Measurements from ENCODE around the gene LGALSL. TPM values are rescaled to one million over a fixed set of nuclear protein-coding genes. Genes with fewer than 3 reads are reported as not detected.

LGALSL gene
- total RNA-seq, 1 experiment from 2014 or later = 23.8 TPM

DNA sequence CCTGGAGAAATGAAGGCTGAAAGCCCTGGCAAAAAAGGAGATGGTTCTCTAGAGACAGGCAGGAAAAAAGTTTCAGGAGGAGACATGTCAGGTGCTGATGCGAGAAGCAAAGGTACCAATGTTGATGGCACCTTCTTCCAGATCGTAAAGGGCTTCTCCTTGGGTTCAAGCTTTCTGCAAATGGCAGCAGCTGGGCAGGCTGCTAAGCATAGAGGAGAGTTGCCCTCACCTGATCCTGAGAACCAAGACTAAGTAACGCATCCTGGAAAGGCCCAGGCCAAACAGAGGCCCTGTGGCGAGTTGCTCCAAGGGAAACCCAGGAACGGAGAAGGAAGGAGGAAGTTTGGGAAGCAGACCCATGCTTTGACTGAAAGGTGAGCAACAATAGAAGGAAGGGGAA lies 46.6 kb downstream of the LGALSL start:
- no peak overlapping the region for H3K14ac ChIP-seq (ENCODE audit: insufficient read depth, low read length)
- H4K8ac ChIP-seq (replicated peaks; ENCODE audit: insufficient read length, low read depth, low read length) = no peak overlapping the region
- no peak overlapping the region for H2BK12ac ChIP-seq (ENCODE audit: insufficient read length, low read depth, low read length)
- H3K4ac ChIP-seq (ENCODE audit: low read depth, low read length) = no peak overlapping the region
- WGBS (ENCODE audit: extremely low coverage, insufficient read length, low lambda C conversion rate) = no CpG with 5 or more reads among the region's 5 CpGs
- Mint-ChIP-seq H3K9me3 (no peaks in the 10 kb centered on the region), H3K27me3 (ENCODE audit: low read depth) (peaks cover 4% of the 10 kb centered on the region), H3K27ac (no peak overlapping the region; a peak in 1 of 7 replicates), H3K4me1 (peaks cover 17 to 20% of the 10 kb centered on the region in 2 experiments), H3K36me3 (ENCODE audit: insufficient read depth in 1 of 3, low read depth in 3 of 3) (no peaks in the 10 kb centered on the region), H3K4me3 (no peak overlapping the region)
- H2AFZ ChIP-seq (ENCODE audit: low read length) = no peak overlapping the region
- no peak overlapping the region for H2BK120ac ChIP-seq (ENCODE audit: low read depth, low read length, poor library complexity, severe bottlenecking)
- no peak overlapping the region for H3K4me2 ChIP-seq (ENCODE audit: insufficient read depth, insufficient read length, low read length)
- no peaks in the 10 kb centered on the region for H3K27me3 ChIP-seq (ENCODE audit: insufficient read depth, low read length)
- no peak for DNase-seq
- H3K4me1 ChIP-seq (ENCODE audit: insufficient read depth, low read length) = peaks cover 4% of the 10 kb centered on the region; the same call in 1 of the 2 replicates
- no peak overlapping the region for H3K23ac ChIP-seq (ENCODE audit: insufficient read length, low read depth, low read length)
- H3K18ac ChIP-seq (ENCODE audit: insufficient read length, low read depth, low read length) = no peak overlapping the region
- TF ChIP-seq, protein P1, sequence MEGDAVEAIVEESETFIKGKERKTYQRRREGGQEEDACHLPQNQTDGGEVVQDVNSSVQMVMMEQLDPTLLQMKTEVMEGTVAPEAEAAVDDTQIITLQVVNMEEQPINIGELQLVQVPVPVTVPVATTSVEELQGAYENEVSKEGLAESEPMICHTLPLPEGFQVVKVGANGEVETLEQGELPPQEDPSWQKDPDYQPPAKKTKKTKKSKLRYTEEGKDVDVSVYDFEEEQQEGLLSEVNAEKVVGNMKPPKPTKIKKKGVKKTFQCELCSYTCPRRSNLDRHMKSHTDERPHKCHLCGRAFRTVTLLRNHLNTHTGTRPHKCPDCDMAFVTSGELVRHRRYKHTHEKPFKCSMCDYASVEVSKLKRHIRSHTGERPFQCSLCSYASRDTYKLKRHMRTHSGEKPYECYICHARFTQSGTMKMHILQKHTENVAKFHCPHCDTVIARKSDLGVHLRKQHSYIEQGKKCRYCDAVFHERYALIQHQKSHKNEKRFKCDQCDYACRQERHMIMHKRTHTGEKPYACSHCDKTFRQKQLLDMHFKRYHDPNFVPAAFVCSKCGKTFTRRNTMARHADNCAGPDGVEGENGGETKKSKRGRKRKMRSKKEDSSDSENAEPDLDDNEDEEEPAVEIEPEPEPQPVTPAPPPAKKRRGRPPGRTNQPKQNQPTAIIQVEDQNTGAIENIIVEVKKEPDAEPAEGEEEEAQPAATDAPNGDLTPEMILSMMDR (conservative IDR thresholded peaks at IDR 0.05) = no peak
- no peaks in the 10 kb centered on the region for H3K79me1 ChIP-seq (ENCODE audit: insufficient read depth, low read depth, low read length, poor library complexity, severe bottlenecking)
- H3K9me3 ChIP-seq (ENCODE audit: control insufficient read depth, low read depth, low read length) = no peaks in the 10 kb centered on the region
- H3K27ac ChIP-seq (ENCODE audit: insufficient read length, low read depth, low read length) = no peak overlapping the region
- H3K23me2 ChIP-seq (ENCODE audit: insufficient read length, low read depth, low read length, poor library complexity, severe bottlenecking) = no peaks in the 10 kb centered on the region
- no peak overlapping the region for H3K9ac ChIP-seq (ENCODE audit: extremely low read depth, insufficient read length, low read length)
- no peak overlapping the region for H2BK20ac ChIP-seq (ENCODE audit: low read depth, low read length, poor library complexity, severe bottlenecking)
- no peak overlapping the region for H4K91ac ChIP-seq (ENCODE audit: insufficient read length, low read depth, low read length)
- H3T11ph ChIP-seq (ENCODE audit: low read length) = no peak overlapping the region
- no peak overlapping the region for H2BK5ac ChIP-seq (ENCODE audit: insufficient read length, low read length)
- no peak overlapping the region for H3K56ac ChIP-seq (ENCODE audit: insufficient read length, low read depth, low read length)
- no peak overlapping the region for H2BK15ac ChIP-seq (ENCODE audit: low read depth, low read length)
- H2AK5ac ChIP-seq (ENCODE audit: insufficient read length, low read length) = no peak overlapping the region
- no peaks in the 10 kb centered on the region for H4K20me1 ChIP-seq (ENCODE audit: control insufficient read depth, insufficient read depth, insufficient read length)
- H4K5ac ChIP-seq (ENCODE audit: insufficient read length, low read depth, low read length) = no peak overlapping the region
- no peaks in the 10 kb centered on the region for H3K79me2 ChIP-seq (ENCODE audit: insufficient read depth, low read length)

All from H9 (cell line).